A549 treated with GW870086 at 1 μM for 4 hours (cell line): ENCODE measurements around the gene TMPRSS7. TPM values are rescaled to one million over a fixed set of nuclear protein-coding genes. Genes with fewer than 3 reads are reported as not detected.

Experiments used
- total RNA-seq: library from RNA; stranded (reverse); fragments of 200-300 nt; extraction: Qiagen RNA extraction; gene quantifications from 5 replicates; pipeline ENCODE4 v1.2.3, GENCODE V29; 2022; ENCODE audit warnings: low read depth

The TMPRSS7 gene
- total RNA-seq: 0.12 to 0.16 TPM (median 0.14 TPM) in 4 of 5 replicates, not detected in the other

DNA sequence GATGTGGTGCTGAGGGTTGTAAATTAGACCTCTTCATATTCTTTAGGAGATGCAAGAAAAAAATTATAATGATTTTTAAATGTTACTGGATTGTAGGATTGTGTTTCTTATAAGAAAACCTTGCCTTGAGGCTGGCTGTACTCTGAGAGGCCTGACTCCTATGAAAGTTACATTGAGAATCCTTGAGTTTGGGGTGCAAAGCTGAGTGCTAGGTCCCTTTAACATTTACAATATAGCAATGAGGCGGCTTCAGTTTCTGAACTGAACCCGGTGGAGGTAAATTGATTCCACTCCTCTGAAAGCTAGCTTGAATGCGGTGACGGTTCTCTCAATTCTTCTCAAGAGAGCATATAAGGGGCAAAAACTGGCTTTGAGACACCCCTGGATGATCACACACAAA lies at the start of gene TMPRSS7:
TSS of gene TMPRSS7 (plus strand) at position 301 of the 400 bp plus-strand sequence. CDS start 110 bp downstream, outside the sequence.

GRCh38 chr3:111998636-111999483 lies 35.7 kb upstream of the TMPRSS7 start, which contains the start of gene TAGLN3:
Gene TAGLN3, plus strand, starts transcription at chr3:111998922. Its CDS starts 501 bp downstream, at chr3:111999423.

GRCh38 chr3:112086076-112086854 lies 51.7 kb downstream of the TMPRSS7 start, which contains the start of gene C3orf52:
Gene C3orf52, plus strand, starts transcription at chr3:112086389. Its CDS starts 19 bp downstream, at chr3:112086408.

Other genes with a start within 250 kb of the TMPRSS7 start
- 16.3 to 32.5 TPM (median 26.1 TPM) in 5 replicates for gene PHLDB2, start 175.5 kb upstream of the TMPRSS7 start, total RNA-seq
- gene ABHD10, start 55.7 kb upstream of the TMPRSS7 start, total RNA-seq: 16.2 to 21.1 TPM (median 20.1 TPM) in 5 replicates
- gene TAGLN3, start 35.8 kb upstream of the TMPRSS7 start, total RNA-seq: not detected in 5 replicates
- 10.4 to 14.0 TPM (median 11.3 TPM) in 5 replicates for gene C3orf52, start 51.7 kb downstream of the TMPRSS7 start, total RNA-seq
- not detected in 5 replicates for gene GCSAM, start 98.5 kb downstream of the TMPRSS7 start, total RNA-seq